MCF 10A (cell line): ENCODE measurements around the gene CSNK1G2. TPM values are rescaled to one million over a fixed set of nuclear protein-coding genes. Genes with fewer than 3 reads are reported as not detected.

ENCODE experiments used
- BruUV-seq: library from RNA; stranded (reverse); fragments of 400-500 nt; replicated peaks from 2 replicates; lab custom pipeline; 2021; lab: Mats Ljungman, UMichigan
- CTCF ChIA-PET: fragments of 300-600 bp; sonication (Branson Sonifier 250); formaldehyde crosslinking; extraction: SDS; loops from one replicate; lab custom pipeline; 2021; ENCODE audit warnings: antibody characterized with exemption, inconsistent platforms; lab: Yijun Ruan, JAX
- POLR2A ChIA-PET: fragments of 300-600, 350-650 bp; sonication (Branson Sonifier 250); formaldehyde crosslinking; extraction: SDS; loops from one replicate; lab custom pipeline; 2020; ENCODE audit warnings: antibody characterized with exemption, inconsistent platforms; lab: Yijun Ruan, JAX
- DNase-seq: peaks from one replicate; pipeline ENCODE4 v3.0.0-alpha.2; 2018; ENCODE audit not compliant: unreplicated experiment
- H3K27ac Mint-ChIP-seq: one replicate; pipeline ENCODE4 v1.8.0; 2022; ENCODE audit warnings: mild to moderate bottlenecking, low read depth, mixed read lengths; ENCODE audit not compliant: unreplicated experiment
- H3K27me3 Mint-ChIP-seq: one replicate; pipeline ENCODE4 v1.8.0; 2022; ENCODE audit warnings: mixed read lengths; ENCODE audit not compliant: insufficient read depth, unreplicated experiment
- H3K36me3 Mint-ChIP-seq: one replicate; pipeline ENCODE4 v1.8.0; 2022; ENCODE audit warnings: mild to moderate bottlenecking, moderate library complexity, mixed read lengths; ENCODE audit not compliant: insufficient read depth, unreplicated experiment
- H3K4me1 Mint-ChIP-seq: one replicate; pipeline ENCODE4 v1.8.0; 2022; ENCODE audit warnings: mixed read lengths; ENCODE audit not compliant: insufficient read depth, unreplicated experiment
- H3K4me3 Mint-ChIP-seq: one replicate; pipeline ENCODE4 v1.8.0; 2022; ENCODE audit warnings: mild to moderate bottlenecking, moderate library complexity, mixed read lengths; ENCODE audit not compliant: unreplicated experiment
- H3K9me3 Mint-ChIP-seq: one replicate; pipeline ENCODE4 v1.8.0; 2022; ENCODE audit warnings: mixed read lengths; ENCODE audit not compliant: unreplicated experiment
- intact Hi-C: fragments of 100-400 bp; cut with micrococcal nuclease; formaldehyde crosslinking; loops from 2 replicates; pipeline ENCODE4 v1.14.1; 2022
- total RNA-seq: library from RNA; stranded (reverse); gene quantifications from 2 replicates; pipeline ENCODE4 v1.2.3, GENCODE V29; 2022
- TF ChIP-seq, protein P1 (sequence below): fragments of 200-600 bp; IDR thresholded peaks from one replicate; pipeline ENCODE4 v1.8.0; 2022; ENCODE audit warnings: antibody characterized with exemption, mild to moderate bottlenecking; ENCODE audit not compliant: unreplicated experiment

CSNK1G2 gene
- total RNA-seq, 1 experiment from 2014 or later: 48.5 TPM

DNA sequence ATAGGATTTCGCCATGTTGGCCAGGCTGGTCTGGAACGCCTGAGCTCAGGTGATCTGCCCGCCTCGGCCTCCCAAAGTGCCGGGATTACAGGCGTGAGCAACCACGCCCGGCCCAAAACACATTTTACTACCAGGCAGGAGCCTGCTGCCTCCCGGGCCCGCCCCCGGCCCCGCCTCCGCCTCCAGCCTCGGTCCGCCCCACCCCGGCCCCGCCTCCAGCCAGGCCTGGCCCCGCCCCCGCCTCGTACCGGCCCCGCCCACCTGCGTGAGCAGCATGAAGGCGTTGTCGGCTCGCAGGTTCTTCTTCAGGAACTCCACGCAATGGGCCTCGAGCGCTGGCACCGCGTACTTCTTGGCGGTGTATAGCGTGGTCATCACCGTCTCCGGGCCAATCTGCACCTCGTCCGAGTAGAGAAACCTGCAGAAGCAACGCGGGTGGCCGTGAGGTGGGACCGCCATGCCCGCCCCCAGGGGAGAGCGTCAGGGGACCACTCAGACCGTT, 51.8 kb downstream of the CSNK1G2 start:
- intact Hi-C loops: no loop called here
- POLR2A ChIA-PET: interaction anchor here (0.6 to 0.7 kb wide), 2 partner anchors 218 to 536 kb away, joined by 3 read pairs; no protein-coding TSS in a partner anchor
- Mint-ChIP-seq H3K4me1 (peaks cover 2% of the 10 kb centered on the region), H3K27ac (no peak overlapping the region), H3K27me3 (no peaks in the 10 kb centered on the region), H3K36me3 (peaks cover 87% of the 10 kb centered on the region), H3K4me3 (no peak overlapping the region), H3K9me3 (no peaks in the 10 kb centered on the region)
- TF ChIP-seq, protein P1, sequence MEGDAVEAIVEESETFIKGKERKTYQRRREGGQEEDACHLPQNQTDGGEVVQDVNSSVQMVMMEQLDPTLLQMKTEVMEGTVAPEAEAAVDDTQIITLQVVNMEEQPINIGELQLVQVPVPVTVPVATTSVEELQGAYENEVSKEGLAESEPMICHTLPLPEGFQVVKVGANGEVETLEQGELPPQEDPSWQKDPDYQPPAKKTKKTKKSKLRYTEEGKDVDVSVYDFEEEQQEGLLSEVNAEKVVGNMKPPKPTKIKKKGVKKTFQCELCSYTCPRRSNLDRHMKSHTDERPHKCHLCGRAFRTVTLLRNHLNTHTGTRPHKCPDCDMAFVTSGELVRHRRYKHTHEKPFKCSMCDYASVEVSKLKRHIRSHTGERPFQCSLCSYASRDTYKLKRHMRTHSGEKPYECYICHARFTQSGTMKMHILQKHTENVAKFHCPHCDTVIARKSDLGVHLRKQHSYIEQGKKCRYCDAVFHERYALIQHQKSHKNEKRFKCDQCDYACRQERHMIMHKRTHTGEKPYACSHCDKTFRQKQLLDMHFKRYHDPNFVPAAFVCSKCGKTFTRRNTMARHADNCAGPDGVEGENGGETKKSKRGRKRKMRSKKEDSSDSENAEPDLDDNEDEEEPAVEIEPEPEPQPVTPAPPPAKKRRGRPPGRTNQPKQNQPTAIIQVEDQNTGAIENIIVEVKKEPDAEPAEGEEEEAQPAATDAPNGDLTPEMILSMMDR: no peak
- no TSS peak for BruUV-seq
- CTCF ChIA-PET: interaction anchor here (0.5 to 0.6 kb wide), 2 partner anchors 132 to 366 kb away, joined by 3 to 4 read pairs; no protein-coding TSS in a partner anchor
- DNase-seq: peak; percentile 13

- TF ChIP-seq, protein P1: no peak
- DNase-seq: no peak
- Mint-ChIP-seq H3K27ac (no peak overlapping the region), H3K36me3 (peaks cover 77% of the 10 kb centered on the region), H3K4me1 (peaks cover 6% of the 10 kb centered on the region), H3K9me3 (no peaks in the 10 kb centered on the region), H3K4me3 (no peak overlapping the region), H3K27me3 (no peaks in the 10 kb centered on the region)
- BruUV-seq: no TSS peak
- POLR2A ChIA-PET: interaction anchor here (0.7 to 1.8 kb wide), 2 partner anchors 9 to 77 kb away, joined by 3 to 4 read pairs; no protein-coding TSS in a partner anchor
- intact Hi-C loops: no loop called here
- CTCF ChIA-PET: interaction anchor here (1.6 kb wide), 1 partner anchor 70 kb away, joined by 3 read pairs; no protein-coding TSS in a partner anchor
These were observed 56.6 kb downstream of the CSNK1G2 start for GRCh38 chr19:1997353-1998233.

DNA sequence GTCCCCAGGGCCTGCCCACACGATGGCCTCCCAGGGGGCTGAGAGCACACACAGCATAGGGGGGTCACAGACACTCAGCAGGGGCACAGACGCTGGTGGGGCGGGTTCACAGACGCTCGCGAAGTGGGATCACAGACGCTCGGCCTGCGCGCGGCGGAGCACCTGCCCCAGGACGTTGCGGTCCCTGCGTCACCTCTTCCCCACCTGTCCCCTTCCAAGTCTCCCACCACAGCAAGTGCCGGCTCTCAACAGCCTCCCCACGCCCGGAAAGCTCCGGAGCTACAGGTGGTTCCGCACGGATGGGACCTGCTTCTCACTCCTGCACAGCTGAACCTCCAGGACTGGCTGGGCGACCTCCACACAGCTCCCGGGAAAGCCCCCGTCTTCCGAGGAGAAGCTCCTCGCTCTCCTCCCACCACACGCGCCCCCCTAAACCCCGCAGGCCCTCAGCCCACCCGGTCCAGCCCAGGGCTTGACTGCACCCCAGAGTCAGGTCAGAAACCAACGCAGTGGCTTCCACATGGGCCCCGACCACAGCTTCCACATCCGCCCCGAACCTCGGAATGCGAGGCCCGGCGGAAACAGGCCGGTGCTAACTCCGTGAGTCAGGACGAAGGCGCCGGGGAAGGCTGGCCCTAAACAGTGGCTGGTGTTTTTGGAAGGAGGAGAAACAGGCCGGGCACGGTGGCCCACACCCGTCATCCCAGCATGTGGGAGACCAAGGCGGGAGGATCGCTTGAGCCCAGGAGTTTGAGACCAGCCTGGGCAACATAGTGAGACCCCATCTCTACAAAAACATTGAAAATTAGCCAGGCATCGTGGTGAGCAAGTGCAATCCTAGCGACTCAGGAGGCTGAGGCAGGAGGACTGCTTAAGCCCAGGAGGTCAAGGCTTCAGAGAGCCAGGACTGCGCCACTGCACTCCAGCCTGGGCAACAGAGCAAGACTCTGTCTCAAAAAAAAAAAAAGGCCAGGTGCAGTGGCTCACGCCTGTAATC, 58.0 kb downstream of the CSNK1G2 start:
- Mint-ChIP-seq H3K9me3 (no peaks in the 10 kb centered on the region), H3K4me3 (no peak overlapping the region), H3K27me3 (no peaks in the 10 kb centered on the region), H3K27ac (no peak overlapping the region), H3K4me1 (peaks cover 6% of the 10 kb centered on the region), H3K36me3 (peaks cover 81% of the 10 kb centered on the region)
- intact Hi-C loops: no loop called here
- TF ChIP-seq, protein P1: no peak
- DNase-seq: no peak
- POLR2A ChIA-PET: no interaction called here
- CTCF ChIA-PET: no interaction called here
- BruUV-seq: no TSS peak
